LHCN-M2 (cell line): ENCODE data around the gene SYNCRIP. TPM values are rescaled to one million over a fixed set of nuclear protein-coding genes. Genes with fewer than 3 reads are reported as not detected.
"Not testable (repeated sequence)": the region's sequence is repeated elsewhere in the genome, so short reads cannot be mapped to it uniquely, and the experiment has no call there.

Experiments used
- DNase-seq: peaks from one replicate; pipeline ENCODE4 v3.0.0-alpha.2; 2012; ENCODE audit warnings: low read depth
- polyA plus RNA-seq: library from polyadenylated mRNA; unstranded; fragments of >200 nt; gene quantifications from one replicate; pipeline ENCODE4 v1.2.1, GENCODE V29; 2012; ENCODE audit warnings: missing spikeins
- total RNA-seq: library from RNA; depleted of rRNA; stranded (reverse); fragments of >200 nt; gene quantifications from 2 replicates; pipeline ENCODE4 v1.2.3, GENCODE V29; 2014; rRNA removed

Gene SYNCRIP
- 107 and 121 TPM in 2 replicates for total RNA-seq
- polyA plus RNA-seq = 81.2 TPM

GRCh38 chr6:85642774-85643536, at the start of gene SYNCRIP:
Gene SYNCRIP, minus strand, starts transcription at chr6:85642886. Its CDS starts 1,447 bp downstream, at chr6:85641439.
- peak; percentile 98 for DNase-seq

- no peak for DNase-seq
Observed at GRCh38 chr6:85691478-85691877, 48.8 kb upstream of the SYNCRIP start.

GRCh38 chr6:85690071-85690470, 47.4 kb upstream of the SYNCRIP start:
- no peak for DNase-seq

- no peak for DNase-seq
Observed at GRCh38 chr6:85685713-85686112, 43.0 kb upstream of the SYNCRIP start.

- DNase-seq = no peak
Observed at GRCh38 chr6:85684809-85685171, 42.1 kb upstream of the SYNCRIP start.

GRCh38 chr6:85684133-85684808, 41.6 kb upstream of the SYNCRIP start:
- DNase-seq = no peak

GRCh38 chr6:85681899-85682298, 39.2 kb upstream of the SYNCRIP start:
- not testable (repeated sequence) for DNase-seq

- DNase-seq = peak; percentile 0
Observed at GRCh38 chr6:85680388-85680787, 37.7 kb upstream of the SYNCRIP start.

GRCh38 chr6:85679445-85680123, 36.9 kb upstream of the SYNCRIP start:
- peak; percentile 7 for DNase-seq

GRCh38 chr6:85678602-85679444, 36.1 kb upstream of the SYNCRIP start:
- peak; percentile 99 for DNase-seq

- DNase-seq = no peak
Observed at GRCh38 chr6:85678026-85678601, 35.4 kb upstream of the SYNCRIP start.

GRCh38 chr6:85677234-85677956, 34.7 kb upstream of the SYNCRIP start:
- DNase-seq = peak; percentile 40

GRCh38 chr6:85676086-85676729, 33.5 kb upstream of the SYNCRIP start:
- peak; percentile 7 for DNase-seq

- DNase-seq = peak; percentile 90
Observed at GRCh38 chr6:85675030-85675819, 32.5 kb upstream of the SYNCRIP start.

GRCh38 chr6:85674604-85675003, 31.9 kb upstream of the SYNCRIP start:
- DNase-seq = no peak

GRCh38 chr6:85673198-85674139, 30.8 kb upstream of the SYNCRIP start:
- peak; percentile 1 for DNase-seq

GRCh38 chr6:85672623-85673022, 29.9 kb upstream of the SYNCRIP start:
- DNase-seq = peak; percentile 0

- DNase-seq = peak; percentile 13
Observed at GRCh38 chr6:85672050-85672449, 29.4 kb upstream of the SYNCRIP start.
